ENCODE data around the gene C10orf71.

GRCh38 chr10:49324711-49325110, 25.7 kb downstream of the C10orf71 start:
- TF ChIP-seq CTCF (IDR thresholded peaks at IDR 0.05; ENCODE audit: low read depth, low read length, poor library complexity, severe bottlenecking) (no peak), EZH2phosphoT487 (IDR thresholded peaks at IDR 0.05; ENCODE audit: borderline replicate concordance, low read length) (no peak)

Measured in DOHH2 (cell line).